ENCODE measurements around the gene PEX11G.

Gene PEX11G

DNA sequence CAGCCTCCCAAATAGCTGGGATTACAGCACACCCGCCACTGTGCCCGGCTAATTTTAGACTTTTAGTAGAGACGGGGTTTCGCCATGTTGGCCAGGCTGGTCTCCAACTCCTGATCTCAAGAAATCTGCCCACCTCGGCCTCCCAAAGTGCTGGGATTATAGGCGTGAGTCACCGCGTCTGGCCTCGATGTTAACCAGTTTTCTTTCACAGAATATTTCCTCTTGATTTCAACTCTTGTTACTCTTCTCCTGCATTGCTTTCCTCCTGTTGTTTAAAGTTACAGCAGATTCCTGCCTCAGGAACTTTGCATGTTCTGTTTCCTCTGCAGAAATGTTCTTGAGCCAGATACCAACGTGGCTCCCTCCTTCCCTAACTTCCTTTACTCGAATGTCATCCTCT is 3.7 kb upstream of the PEX11G start:
- DNase-seq (ENCODE audit: low read depth), result peak; percentile 40

DNA sequence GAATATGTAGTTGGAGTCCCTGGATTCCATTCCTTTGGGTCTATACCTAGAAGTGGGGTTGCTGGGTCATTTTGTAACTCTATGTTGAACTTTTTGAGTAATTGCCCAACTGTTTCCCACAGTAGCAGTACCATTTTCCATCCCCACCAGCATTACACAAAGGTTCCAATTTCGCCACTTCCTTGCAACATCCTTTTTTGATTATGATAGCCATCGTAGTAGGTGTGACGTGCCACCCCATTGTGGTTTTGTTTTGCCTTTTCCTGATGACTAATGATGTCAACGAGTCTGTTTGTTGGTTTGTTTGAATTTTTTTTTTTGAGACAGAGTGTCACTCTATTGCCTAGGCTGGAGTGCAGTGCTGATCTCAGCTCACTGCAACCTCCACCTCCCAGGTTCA is 3.3 kb upstream of the PEX11G start:
- DNase-seq (ENCODE audit: low read depth), result peak; percentile 78

DNA sequence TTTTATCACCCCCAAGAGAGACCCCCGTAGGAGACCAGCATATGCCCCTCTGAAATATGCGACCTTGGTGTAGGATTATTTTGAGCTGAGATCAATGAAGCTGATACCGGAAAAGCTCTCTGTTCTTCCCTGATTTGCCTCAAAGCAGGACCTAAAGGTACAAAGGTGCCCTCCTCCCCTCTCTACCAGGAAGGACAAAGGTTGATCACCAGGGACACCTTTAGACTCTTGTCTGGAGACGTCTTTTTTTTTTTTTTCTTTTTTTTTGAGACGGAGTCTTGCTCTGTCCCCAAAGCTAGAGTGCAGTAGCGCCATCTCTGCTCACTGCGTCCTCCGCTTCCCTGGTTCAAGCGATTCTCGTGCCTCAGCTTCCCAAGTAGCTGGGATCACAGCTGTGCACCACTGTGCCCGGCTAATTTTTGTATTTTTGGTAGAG is 792 bp upstream of the PEX11G start:
- no peak for DNase-seq (ENCODE audit: low read depth)

DNA sequence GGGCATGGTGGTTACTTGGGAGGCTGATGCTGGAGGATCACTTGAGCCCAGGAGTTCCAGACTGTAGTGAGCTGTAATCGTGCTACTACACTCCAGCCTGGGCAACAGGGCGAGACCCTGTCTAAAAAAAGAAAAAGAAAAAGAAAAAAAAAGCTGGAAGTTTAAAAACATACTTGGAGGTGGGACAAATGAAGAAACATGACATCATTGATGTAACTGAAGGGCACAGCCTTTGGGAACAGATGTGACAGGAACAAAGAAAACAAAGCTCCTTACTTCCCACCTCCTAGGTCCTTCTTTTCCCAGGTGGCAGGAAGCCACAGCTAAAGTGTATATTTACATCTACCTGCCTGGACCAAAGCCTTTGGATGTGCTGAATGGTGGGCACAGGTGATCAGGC is 1.9 kb downstream of the PEX11G start:
- DNase-seq (ENCODE audit: low read depth), result no peak

DNA sequence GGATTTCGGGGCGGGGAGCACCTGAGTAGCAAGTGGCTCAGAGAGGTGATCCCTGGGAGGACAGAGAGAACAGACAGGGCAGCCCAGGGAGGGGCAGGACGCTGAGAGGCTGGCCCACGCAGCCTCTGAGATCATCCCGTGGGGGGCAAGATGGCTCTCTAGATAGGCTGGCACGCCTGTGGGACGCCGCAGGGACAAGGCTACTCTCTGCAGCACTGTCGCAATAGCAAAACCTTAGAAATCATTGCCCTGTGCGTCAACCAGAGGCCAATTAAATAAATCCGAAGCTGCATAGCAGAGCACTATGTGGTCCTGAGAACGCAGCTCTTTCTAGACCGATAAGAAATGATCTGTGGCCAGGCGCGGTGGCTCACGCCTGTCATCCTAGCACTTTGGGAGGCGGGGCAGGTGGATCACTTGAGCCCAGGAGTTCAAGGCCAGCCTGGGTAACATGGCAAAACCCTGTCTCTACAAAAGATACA is 5.1 kb downstream of the PEX11G start:
- DNase-seq (ENCODE audit: low read depth), result no peak

DNA sequence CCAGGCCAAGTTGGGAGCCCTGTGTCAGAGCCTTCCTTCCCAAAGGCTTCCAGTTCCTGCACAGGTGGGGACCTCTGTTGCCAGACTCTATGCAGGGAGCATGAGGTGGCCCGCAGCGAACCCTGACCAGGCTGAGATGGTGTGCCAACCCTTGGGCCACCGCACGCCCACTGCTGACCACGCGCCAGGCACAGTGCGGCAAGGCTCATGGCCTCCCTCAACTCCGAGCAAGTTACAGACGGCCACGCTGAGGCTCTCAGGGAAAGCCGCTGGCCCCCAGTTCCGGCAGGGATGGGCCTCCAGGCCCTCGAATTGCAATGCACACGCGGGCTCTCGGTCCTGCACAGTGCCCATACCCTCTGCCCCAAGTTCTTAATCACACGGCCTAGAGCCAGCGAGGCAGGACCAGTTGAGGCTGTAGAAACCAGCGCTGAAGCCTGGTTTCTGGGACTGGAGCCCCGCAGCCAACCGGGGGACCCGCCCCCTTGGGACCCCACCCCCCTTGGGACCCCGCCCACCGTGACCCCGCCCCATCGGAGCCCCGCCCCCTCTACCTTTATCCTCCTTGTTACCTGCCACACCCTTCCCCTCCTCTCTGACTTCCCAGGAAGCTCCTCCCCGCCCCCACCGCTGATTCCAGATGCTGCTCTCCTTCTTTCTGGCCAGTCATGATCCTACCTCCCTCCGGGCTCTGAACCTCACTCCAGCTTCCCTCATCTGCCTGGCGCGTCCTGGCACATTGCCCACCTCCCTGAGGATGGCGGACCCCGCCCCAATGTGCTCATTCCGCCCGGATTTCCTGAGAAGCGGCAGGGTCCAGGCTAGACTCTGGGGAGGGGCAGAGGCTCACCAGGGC is 6.0 kb downstream of the PEX11G start:
- no peak for DNase-seq (ENCODE audit: low read depth)

DNA sequence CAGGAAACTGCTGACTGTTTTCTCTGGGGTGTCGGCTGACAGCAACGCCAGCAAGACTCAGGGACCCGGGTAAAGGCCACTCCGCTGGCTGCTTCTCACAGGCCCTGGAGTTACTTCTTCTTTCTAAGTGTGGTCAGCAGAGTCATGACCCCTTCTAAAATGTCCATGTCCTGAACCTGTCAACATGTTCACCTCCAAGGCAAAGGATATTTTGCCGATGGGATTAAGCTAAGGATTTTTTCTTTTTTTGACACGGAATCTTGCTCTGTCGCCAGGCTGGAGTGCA is 7.9 kb downstream of the PEX11G start:
- DNase-seq (ENCODE audit: low read depth), result no peak

DNA sequence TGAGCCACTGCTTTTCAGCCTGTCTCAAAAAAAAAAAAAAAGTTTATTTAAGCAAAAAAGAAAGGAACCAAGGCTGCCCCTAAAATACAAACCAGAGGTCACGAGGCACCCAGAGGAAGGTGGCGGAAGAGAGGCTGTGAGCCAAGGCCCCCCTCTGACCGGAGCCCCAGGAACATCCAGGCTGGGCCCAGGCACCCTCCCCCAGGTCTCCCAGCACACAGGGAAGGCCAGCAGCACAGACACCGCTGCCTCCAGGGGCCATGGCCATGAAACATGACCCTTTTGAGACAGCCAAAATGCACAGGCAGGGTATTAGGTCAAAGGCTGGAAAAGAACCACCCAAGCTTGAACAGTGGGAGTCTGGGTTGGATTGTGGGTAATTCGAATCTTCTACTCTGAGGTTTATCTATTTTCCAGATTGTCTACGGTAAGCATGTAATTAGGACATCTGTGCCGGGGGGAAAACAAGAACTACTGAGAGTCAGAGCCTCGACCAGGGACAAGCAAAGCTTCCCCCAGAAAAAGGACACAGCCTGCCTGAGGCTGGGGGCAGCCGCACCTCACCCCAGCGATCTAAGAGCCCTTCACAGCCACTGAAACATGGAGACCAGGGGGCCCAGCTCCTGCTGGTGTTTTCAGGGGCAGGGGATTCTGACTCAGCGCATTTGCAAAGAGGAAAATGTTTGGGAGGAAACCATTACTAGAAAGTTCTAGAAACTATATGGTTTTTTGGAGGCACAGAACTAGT is 8.4 kb downstream of the PEX11G start:
- DNase-seq (ENCODE audit: low read depth), result no peak

DNA sequence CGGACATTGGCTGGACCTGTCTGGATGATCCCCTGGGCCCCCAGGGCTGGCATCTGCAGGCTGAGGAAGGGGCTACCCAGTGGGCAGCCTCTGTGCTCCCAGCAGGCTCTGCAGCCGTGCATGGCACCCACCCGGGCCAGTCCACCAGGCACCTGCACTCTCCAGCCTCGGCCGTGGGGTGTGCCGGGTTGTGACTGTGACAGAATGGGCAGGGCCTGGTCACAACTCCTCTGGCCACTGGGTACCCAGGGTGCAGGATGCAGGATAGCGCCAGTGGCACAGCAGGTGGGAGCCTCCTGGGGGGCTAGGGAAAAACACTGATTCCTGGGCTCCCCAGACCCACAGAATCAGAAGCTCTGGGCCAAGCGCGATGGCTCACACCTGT is 10.0 kb downstream of the PEX11G start:
- DNase-seq (ENCODE audit: low read depth), result no peak

DNA sequence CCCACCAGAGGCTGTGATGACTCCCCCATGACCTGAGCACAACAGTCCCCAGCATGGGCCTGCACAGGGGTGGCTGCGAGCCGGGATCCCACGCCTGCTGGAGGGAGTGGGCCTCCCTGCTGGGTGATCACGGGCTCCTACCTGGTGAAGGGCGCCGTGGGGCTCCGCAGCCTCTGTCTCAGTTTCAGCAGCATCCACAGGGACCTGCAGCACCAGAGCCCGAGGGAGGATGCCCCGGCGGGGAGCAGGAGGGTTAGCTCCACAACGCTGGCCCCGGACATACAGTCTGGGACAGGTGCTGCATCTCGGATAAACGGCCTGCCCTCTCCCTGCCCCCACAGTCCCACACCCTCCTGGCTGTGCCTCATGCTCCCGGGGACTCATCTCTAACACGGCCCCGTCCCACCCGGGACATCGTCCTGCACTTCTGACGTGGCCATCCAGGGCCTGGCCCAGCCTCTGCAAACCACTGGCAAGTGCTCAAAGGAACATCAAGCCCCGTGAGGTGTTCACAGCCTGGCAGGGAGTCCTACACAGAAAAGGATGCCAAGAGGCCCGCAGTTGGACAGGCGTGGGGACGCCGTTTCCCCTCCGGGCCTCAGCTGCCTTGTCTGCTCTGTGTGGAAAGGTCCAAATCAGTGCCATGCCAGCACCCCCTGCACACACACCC is 10.5 kb downstream of the PEX11G start:
- no peak for DNase-seq (ENCODE audit: low read depth)

DNA sequence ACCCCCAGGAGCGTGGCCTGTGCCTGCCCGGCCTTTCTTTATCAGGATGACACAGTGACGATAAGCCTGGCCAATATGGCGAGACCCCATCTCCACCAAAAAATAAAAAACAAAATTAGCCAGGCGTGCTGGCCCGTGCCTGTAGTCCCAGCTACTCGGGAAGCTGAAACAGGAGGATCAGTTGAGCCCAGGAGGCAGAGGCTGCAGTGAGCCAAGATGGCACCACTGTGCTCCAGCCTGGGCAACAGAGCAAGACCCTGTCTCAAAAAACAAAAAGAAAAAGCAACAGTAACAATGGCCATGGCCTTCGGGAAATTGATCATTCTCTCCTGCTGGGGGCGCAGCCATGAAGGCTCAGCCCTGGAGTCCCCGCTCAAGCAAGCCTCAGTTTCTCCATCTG is 11.1 kb downstream of the PEX11G start:
- DNase-seq (ENCODE audit: low read depth), result no peak

DNA sequence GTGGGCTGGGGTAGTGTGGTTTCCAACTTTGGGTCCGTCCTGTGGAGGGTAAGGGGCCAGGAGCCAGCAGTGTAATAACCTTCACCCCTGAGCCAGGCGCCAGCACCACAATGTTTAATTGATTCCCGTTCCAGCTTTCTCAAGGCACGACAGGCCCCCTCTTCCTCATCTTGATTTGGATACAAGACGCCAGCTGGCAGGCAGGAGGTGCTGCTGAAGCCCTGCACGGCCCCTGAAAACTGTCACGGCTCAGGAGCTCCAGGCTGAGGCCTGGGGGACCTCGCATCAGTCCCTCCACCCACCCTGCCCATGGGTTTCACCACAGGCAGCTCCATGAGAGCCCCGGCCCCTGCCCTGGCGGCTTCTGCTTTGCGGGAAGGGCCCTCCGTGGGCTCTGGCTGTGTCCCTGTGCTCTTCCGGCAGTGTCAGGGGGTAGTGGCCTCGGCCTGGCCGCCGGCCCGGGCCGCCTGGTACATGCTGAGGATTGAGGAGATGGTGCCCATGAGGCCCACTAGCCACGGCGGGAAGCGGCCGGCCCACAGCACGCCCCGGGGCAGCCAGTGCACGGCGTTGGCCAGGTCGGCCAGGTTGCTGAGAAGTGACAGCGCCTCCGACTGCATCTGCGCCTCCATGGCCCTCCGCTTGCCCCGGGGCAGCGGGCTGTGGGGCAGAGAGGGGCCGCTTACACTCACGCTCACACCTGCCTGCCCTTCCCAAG is 11.9 kb downstream of the PEX11G start:
- DNase-seq (ENCODE audit: low read depth), result no peak

DNA sequence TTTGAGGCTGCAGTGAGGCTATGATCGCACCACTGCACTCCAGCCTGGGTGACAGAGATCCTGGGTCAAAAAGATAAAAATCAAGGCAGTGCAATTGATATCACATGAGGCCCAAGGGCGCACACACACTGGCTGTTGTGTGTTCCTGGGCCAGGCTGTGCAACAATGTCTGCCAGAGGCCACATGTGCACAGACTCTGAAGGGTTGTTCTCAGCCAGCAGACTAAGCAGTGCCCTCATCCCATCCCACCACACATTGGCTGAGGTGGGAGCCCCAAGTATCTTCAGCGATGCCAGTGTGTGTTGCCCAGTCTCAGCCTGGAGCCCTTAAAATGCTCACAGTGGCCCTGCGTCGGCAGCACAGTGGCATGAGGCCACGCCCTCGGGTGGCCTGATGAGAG is 12.6 kb downstream of the PEX11G start:
- no peak for DNase-seq (ENCODE audit: low read depth)

DNA sequence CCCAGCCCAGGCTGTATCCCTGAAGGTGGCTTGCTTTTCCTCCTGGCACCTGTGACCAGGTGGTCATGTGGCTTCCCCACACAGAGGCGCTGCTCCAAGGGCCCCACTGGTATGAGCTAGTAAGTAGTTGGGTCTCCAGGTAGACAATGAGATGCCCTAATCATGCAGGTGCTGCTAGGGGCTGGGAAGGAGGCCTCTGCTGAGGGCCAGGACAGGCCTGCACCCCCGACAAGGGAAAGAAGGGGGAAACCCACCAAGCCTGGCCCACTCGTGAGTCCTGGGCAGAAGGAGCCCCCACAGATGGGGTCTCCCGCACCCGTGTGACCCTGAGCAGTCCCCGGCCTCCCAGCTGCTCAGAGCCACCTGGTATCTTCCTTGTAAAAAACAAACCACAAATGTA is 13.2 kb downstream of the PEX11G start:
- DNase-seq (ENCODE audit: low read depth), result no peak

DNA sequence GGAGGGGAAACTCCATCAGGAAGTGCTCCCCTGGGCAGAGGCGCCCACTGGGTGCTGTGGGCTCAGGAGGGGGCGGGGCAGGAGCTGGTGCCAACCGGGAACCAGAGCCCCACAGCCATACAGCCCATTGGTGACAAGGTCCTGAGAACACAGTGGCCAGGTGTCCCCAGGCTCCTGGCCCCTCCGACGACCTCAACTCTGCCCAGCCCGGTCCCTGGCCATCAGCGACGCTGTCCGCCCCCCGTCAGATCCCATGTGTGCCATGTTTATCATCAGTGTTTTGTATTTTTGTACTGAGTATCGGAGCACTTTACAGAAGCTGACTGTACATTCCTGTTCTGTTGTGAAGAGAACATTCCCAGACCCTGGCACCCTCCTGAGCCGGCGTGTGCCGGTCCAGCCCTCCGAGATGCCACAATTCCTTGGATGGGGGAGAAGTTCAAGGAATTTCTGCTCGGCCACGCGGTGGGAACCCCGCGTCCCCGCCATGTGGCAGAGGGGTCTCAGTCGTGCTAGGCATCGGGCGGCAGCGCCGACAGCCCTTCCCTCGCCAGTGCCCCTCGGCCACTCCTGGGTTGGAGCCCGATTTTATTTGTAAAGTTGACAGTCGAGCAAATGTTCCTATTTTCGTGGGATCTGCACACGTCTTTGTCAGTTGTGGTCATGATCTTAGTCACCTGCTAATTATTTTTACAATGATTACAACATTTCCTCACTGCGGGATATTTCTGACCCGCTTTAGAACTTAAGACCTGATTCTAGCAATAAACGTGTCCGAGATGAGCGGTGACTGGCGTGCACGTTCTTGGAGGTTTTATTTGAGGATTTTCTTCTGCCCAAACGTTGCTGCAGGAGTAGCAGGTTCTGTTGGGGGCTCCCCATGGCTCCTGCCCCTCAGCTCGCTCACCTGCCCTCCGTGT is 16.9 kb downstream of the PEX11G start:
- peak; percentile 29 for DNase-seq (ENCODE audit: low read depth)

DNA sequence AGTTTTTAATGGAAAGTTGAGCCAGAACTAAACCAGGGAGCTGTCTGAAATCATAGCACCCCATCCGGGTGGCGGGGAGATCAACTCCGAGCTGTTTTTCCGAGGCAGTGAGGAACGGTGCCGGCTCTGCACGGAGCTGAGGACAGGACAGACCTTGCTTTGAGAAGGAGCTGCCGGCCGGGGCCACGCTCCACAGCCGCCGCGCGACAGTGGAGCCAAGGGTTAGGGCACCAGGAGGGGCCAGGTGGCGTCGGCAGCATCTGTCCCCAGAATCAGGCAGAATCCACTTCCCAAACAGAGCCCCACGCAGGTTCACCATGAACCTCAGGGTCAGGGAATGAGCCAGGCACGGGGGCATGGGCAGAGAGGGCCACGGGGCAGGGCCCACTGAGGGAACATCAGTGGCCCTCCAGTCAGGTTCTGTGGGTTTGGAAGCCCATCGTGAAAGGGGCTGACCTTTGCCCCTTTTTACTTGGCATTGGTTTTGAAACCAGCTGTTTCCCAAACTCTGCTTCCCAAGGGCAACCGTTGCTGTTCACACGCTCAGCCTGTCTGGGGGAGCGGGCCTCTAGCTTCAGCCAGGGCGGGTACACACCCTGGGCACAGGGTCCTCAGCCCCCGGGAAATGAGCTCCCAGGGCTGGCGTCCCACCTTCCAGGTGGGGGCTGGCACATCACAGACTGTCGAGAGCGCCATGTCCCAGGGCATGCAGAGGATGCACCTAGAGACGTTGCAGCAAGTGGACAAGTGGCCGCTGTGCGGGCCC is 18.1 kb downstream of the PEX11G start:
- no peak for DNase-seq (ENCODE audit: low read depth)

DNA sequence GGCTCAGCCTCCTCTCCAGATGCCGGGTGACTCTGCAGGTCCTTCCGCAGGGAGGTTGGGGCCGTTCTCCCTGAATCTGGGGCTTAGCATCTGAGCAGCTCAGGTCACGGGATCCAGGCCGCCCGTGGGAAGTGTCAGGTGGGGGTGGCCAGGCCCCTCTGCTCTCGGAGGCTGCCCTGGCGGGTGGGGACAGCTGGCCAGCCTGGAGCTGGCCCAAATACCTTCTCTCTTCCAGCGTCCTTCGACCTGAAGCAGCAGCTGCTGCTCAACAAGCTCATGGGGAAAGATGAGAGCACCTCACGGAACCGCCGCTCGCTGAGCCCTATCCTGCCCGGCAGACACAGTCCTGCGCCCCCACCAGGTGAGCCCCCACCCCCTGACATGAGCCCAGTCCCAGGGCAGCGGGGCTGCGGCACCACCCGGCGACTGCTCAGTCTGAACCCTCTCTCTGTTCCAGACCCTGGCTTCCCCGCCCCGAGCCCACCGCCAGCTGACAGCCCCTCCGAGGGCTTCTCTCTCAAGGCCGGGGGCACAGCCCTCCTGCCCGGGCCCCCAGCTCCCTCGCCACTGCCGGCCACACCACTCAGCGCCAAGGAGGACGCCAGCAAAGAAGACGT is 19.1 kb downstream of the PEX11G start:
- DNase-seq (ENCODE audit: low read depth), result no peak

DNA sequence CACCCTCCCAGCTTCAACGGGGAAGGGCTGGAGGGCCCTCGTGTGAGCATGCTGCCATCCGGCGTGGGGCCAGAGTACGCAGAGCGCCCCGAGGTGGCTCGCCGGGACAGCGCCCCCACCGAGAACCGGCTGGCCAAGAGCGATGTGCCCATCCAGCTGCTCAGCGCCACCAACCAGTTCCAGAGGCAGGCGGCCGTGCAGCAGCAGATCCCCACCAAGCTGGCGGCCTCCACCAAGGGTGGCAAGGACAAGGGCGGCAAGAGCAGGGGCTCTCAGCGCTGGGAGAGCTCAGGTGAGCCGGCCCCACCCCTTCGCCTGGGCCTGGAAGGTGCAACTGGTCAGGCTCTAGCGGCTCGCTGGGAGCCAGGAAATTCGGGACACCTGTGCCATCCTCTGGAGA is 20.0 kb downstream of the PEX11G start:
- no peak for DNase-seq (ENCODE audit: low read depth)

DNA sequence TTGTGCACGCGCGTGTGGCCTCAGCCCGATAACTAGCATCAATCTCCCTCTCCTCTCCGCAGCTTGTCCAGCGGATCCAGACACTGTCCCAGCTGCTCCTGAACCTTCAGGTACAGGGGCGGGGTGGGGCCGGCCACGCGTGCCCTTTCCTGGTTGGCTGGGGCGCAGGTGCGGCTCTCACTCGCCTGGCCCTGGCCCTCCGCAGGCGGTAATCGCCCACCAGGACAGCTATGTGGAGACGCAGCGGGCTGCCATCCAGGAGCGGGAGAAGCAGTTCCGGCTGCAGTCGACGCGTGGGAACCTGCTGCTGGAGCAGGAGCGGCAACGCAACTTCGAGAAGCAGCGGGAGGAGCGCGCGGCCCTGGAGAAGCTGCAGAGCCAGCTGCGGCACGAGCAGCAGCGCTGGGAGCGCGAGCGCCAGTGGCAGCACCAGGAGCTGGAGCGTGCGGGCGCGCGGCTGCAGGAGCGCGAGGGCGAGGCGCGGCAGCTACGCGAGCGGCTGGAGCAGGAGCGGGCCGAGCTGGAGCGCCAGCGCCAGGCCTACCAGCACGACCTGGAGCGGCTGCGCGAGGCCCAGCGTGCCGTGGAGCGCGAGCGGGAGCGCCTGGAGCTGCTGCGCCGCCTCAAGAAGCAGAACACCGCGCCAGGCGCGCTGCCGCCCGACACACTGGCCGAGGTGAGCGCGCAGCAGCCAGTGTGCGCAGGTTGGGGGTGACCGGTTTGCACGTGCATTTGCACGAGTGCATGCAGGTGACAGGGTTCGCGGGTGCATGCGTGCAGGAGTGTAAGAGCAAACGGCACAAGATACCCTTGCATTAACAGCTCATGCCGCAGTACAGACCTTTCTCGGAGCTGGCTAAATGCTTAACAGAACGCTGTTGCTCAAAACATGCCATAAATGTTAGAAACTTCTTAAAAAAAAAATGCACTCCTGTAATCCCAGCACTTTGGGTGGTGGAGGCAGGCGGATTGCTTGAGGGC is 21.5 kb downstream of the PEX11G start:
- no peak for DNase-seq (ENCODE audit: low read depth)

Measured in iris pigment epithelial cell (primary cell).